Ishikawa (cell line): ENCODE data around the gene KRT13.

Experiments
- CEBPB ChIP-seq: IDR thresholded peaks from 2 replicates; pipeline ENCODE4 v1.6.1; 2012
- CREB1 ChIP-seq: IDR thresholded peaks from 2 replicates; pipeline ENCODE4 v1.6.1; 2012; ENCODE audit warnings: low read depth
- EP300 ChIP-seq: IDR thresholded peaks from 2 replicates; pipeline ENCODE4 v1.6.1; 2012; ENCODE audit warnings: borderline replicate concordance
- FOXM1 ChIP-seq: IDR thresholded peaks from 2 replicates; pipeline ENCODE4 v1.6.1; 2012; ENCODE audit warnings: low read depth, borderline replicate concordance
- RAD21 ChIP-seq: IDR thresholded peaks from 2 replicates; pipeline ENCODE4 v1.6.1; 2012; ENCODE audit warnings: low read depth
- TAF1 ChIP-seq: IDR thresholded peaks from 2 replicates; pipeline ENCODE4 v1.6.1; 2012; ENCODE audit warnings: low read depth, mild to moderate bottlenecking
- TEAD4 ChIP-seq: IDR thresholded peaks from 2 replicates; pipeline ENCODE4 v1.6.1; 2012
- YY1 ChIP-seq: IDR thresholded peaks from 2 replicates; pipeline ENCODE4 v1.6.1; 2012; ENCODE audit warnings: low read depth
- ZBTB7A ChIP-seq: IDR thresholded peaks from 2 replicates; pipeline ENCODE4 v1.6.1; 2012; ENCODE audit warnings: low read depth
- TF ChIP-seq, protein P1 (sequence below): IDR thresholded peaks from 2 replicates; pipeline ENCODE4 v1.6.1; 2012; ENCODE audit warnings: low read depth, mild to moderate bottlenecking
- TF ChIP-seq, protein P2 (sequence below): IDR thresholded peaks from 2 replicates; pipeline ENCODE4 v1.6.1; 2012

DNA sequence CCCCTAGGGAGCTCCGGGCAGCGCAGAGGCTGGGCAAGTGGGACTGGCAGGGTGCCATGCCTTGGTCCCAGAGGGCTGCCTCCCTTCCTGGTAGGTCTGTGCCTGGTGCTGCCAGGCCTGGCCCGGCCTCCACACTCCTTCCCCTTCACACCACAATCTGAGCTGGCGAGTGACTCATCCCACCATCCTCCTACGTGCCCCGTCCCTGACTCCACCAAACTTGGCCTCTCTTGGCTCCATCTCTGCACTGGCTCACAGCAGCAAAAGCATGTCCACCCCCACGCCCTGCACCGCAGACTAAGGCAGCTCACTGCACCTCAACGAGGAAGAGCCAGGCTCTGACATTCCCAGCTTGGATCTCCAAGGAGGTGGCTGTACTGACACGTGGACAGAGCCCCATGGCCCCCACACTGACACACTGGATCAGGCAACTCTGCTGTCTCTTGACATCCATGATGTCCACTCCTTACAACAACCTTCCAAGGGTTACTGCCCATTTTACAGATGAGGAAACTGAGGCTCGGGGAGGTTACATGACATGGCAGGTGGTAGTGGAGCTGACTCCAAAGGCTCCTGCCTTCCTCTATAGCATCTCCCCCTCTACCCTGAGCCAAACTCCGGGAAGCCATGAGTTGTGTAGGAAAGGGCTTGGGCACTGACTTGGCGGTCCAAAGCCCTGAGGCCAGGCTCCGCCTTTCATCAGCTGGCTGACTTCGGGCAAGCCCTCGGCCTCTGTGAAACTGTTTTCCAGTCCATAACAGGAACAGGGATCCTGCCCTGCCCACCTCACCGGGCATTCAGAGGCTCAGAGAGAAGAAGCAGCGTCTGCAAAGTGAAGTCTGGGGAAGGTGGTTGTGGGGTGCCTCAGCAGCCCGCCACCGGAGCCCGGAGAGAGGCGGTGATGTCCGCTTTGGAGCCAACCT, 42.8 kb upstream of the KRT13 start:
- TF ChIP-seq YY1 (no peak), EP300 (no peak), CREB1 (no peak), CEBPB (no peak), RAD21 (no peak), ZBTB7A (no peak), FOXM1 (no peak), TAF1 (no peak), TEAD4 (no peak)
- TF ChIP-seq, protein P1, sequence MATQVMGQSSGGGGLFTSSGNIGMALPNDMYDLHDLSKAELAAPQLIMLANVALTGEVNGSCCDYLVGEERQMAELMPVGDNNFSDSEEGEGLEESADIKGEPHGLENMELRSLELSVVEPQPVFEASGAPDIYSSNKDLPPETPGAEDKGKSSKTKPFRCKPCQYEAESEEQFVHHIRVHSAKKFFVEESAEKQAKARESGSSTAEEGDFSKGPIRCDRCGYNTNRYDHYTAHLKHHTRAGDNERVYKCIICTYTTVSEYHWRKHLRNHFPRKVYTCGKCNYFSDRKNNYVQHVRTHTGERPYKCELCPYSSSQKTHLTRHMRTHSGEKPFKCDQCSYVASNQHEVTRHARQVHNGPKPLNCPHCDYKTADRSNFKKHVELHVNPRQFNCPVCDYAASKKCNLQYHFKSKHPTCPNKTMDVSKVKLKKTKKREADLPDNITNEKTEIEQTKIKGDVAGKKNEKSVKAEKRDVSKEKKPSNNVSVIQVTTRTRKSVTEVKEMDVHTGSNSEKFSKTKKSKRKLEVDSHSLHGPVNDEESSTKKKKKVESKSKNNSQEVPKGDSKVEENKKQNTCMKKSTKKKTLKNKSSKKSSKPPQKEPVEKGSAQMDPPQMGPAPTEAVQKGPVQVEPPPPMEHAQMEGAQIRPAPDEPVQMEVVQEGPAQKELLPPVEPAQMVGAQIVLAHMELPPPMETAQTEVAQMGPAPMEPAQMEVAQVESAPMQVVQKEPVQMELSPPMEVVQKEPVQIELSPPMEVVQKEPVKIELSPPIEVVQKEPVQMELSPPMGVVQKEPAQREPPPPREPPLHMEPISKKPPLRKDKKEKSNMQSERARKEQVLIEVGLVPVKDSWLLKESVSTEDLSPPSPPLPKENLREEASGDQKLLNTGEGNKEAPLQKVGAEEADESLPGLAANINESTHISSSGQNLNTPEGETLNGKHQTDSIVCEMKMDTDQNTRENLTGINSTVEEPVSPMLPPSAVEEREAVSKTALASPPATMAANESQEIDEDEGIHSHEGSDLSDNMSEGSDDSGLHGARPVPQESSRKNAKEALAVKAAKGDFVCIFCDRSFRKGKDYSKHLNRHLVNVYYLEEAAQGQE = no peak
- TF ChIP-seq, protein P2, sequence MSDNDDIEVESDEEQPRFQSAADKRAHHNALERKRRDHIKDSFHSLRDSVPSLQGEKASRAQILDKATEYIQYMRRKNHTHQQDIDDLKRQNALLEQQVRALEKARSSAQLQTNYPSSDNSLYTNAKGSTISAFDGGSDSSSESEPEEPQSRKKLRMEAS = no peak
